SK-N-MC (cell line): ENCODE measurements around the gene ANGEL1.

Source experiments
- EZH2 ChIP-seq: fragments of 200-600 bp; sonication (generic); IDR thresholded peaks from one replicate; pipeline ENCODE4 v1.6.1; 2017; ENCODE audit warnings: antibody characterized with exemption
- POLR2AphosphoS5 ChIP-seq: IDR thresholded peaks from 2 replicates; pipeline ENCODE4 v1.6.1; 2012; ENCODE audit warnings: mild to moderate bottlenecking, low read depth, low read length, borderline replicate concordance

- TF ChIP-seq EZH2 = no peak
- TF ChIP-seq POLR2AphosphoS5 = no peak
These were observed 17.9 kb upstream of the ANGEL1 start for GRCh38 chr14:76830556-76830955.
